PC-3 (cell line): ENCODE results near the gene RAD51. TPM values are rescaled to one million over a fixed set of nuclear protein-coding genes. Genes with fewer than 3 reads are reported as not detected.
A peak's percentile ranks its signal among the peaks of the same experiment; 100 is the strongest.

ENCODE experiments used
- ATAC-seq: fragments of 200-7000 bp; cut with Tn5 transposase; 2 replicates; pipeline ENCODE4 v1.9.1; 2020; ENCODE audit warnings: mild to moderate bottlenecking, moderate library complexity
- BruUV-seq: library from RNA; stranded (reverse); fragments of 400-500 nt; replicated peaks from 2 replicates; lab custom pipeline; 2021; lab: Mats Ljungman, UMichigan
- CTCF ChIA-PET: fragments of 300-600 bp; sonication (Branson Sonifier 250); formaldehyde crosslinking; loops from one replicate; lab custom pipeline; 2022; ENCODE audit warnings: antibody characterized with exemption; lab: Charles Lee
- POLR2A ChIA-PET: fragments of 300-600 bp; sonication (Branson Sonifier 250); formaldehyde crosslinking; loops from one replicate; lab custom pipeline; 2022; ENCODE audit warnings: antibody characterized with exemption; ENCODE audit not compliant: unreplicated experiment; lab: Charles Lee
- DNase-seq: peaks from one replicate; pipeline ENCODE4 v3.0.0-alpha.2; 2015
- H2AFZ ChIP-seq: fragments of 300-600 bp; sonication (generic); 2 replicates; pipeline ENCODE4 v1.6.0; 2016; ENCODE audit warnings: antibody characterized with exemption, low read length
- H3F3A ChIP-seq: fragments of 300-600 bp; sonication (generic); one replicate; pipeline ENCODE4 v1.6.0; 2017; ENCODE audit warnings: antibody characterized with exemption, low read length, control low read depth, mild to moderate bottlenecking; ENCODE audit not compliant: unreplicated experiment
- H3K27ac ChIP-seq: fragments of 300-600 bp; sonication (generic); 2 replicates; pipeline ENCODE4 v1.5.1; 2016; ENCODE audit warnings: mild to moderate bottlenecking, low read length
- H3K27me3 ChIP-seq: fragments of 300-600 bp; sonication (generic); 2 replicates; pipeline ENCODE4 v1.6.1; 2016; ENCODE audit warnings: low read length, mixed read lengths
- H3K36me3 ChIP-seq: fragments of 300-600 bp; sonication (generic); 2 replicates; pipeline ENCODE4 v1.6.1; 2016; ENCODE audit warnings: low read depth, mixed run types, low read length, mixed read lengths
- H3K4me1 ChIP-seq: fragments of 300-600 bp; sonication (generic); 2 replicates; pipeline ENCODE4 v1.5.1; 2016; ENCODE audit warnings: low read length; ENCODE audit not compliant: insufficient read depth
- H3K4me2 ChIP-seq: fragments of 300-600 bp; sonication (generic); 2 replicates; pipeline ENCODE4 v1.6.0; 2016; ENCODE audit warnings: low read length
- H3K4me3 ChIP-seq: fragments of 300-600 bp; sonication (generic); 2 replicates; pipeline ENCODE4 v1.5.1; 2016; ENCODE audit warnings: mild to moderate bottlenecking, low read length, mixed read lengths
- H3K79me2 ChIP-seq: fragments of 300-600 bp; sonication (generic); 2 replicates; pipeline ENCODE4 v1.6.1; 2017; ENCODE audit warnings: low read length, mixed read lengths
- H3K9ac ChIP-seq: fragments of 300-600 bp; sonication (generic); 2 replicates; pipeline ENCODE4 v1.6.0; 2016; ENCODE audit warnings: mild to moderate bottlenecking, low read length
- H3K9me2 ChIP-seq: fragments of 300-600 bp; sonication (generic); replicated peaks from 2 replicates; pipeline ENCODE4 v1.6.1; 2016; ENCODE audit warnings: mixed run types, low read length, mixed read lengths
- H3K9me3 ChIP-seq: fragments of 300-600 bp; sonication (generic); 2 replicates; pipeline ENCODE4 v1.6.1; 2016; ENCODE audit warnings: low read length, mixed read lengths
- H4K20me1 ChIP-seq: fragments of 300-600 bp; sonication (generic); 2 replicates; pipeline ENCODE4 v1.6.1; 2016; ENCODE audit warnings: low read length, mixed read lengths
- EZH2 ChIP-seq: fragments of 300-600 bp; sonication (generic); IDR thresholded peaks from one replicate; pipeline ENCODE4 v1.6.1; 2017; ENCODE audit warnings: antibody characterized with exemption, mild to moderate bottlenecking, low read length; ENCODE audit not compliant: unreplicated experiment
- EZH2phosphoT487 ChIP-seq: fragments of 300-600 bp; sonication (generic); IDR thresholded peaks from 2 replicates; pipeline ENCODE4 v1.6.1; 2018; ENCODE audit warnings: mild to moderate bottlenecking, antibody characterized with exemption, low read length, borderline replicate concordance
- intact Hi-C: fragments of 100-400 bp; cut with micrococcal nuclease; formaldehyde crosslinking; loops from 2 replicates; pipeline ENCODE4 v1.9.0; 2023
- total RNA-seq: library from RNA; depleted of rRNA; stranded (reverse); fragments of >200 nt; gene quantifications from 2 replicates; pipeline ENCODE4 v1.2.3, GENCODE V29; 2014
- TF ChIP-seq, protein P1 (sequence below): fragments of 300-600 bp; sonication (generic); conservative IDR thresholded peaks from 2 replicates; pipeline ENCODE4 v1.5.1; 2017; ENCODE audit warnings: antibody characterized with exemption, low read depth, mild to moderate bottlenecking, low read length

RAD51 gene
- total RNA-seq, 1 experiment from 2014 or later, result 21.9 TPM

DNA sequence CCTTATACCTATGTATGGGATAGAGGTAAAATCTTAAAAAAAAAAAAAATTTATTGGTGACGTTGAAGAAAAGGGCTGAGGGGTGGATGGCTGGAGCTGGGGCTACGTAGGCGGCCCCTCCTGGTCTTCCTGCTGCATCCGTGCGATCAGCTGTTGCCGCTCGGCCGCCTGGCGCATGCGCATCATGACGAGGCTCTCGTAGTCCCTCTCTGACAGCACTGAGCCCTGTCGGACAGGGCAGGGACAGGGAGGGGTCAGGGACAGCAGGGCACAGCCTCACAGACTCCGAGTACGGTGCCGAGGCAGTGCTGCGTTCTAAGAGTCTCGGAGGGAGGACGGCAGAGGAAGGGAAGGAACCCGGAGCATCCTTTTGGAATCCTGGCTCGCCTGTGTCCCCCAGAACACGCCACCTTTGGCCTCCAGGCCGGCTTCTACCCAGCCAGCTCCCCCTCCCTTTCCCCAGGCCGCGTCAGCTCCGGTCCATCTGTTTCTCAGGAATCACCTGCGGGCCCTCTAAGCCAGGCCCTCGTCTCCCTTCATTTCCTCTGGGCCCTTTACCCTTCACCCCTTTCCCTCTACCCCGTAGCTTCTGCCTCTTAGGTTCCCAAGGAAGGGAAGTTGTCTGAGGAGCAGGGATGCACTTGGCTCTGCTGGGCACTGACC, 73.0 kb downstream of the RAD51 start:
- intact Hi-C loops, result no loop called here
- DNase-seq, result no peak
- H3K4me3 ChIP-seq, result no peak overlapping the region
- no peaks in the 10 kb centered on the region for H3K9me3 ChIP-seq
- no peaks in the 10 kb centered on the region for H3K36me3 ChIP-seq
- H2AFZ ChIP-seq, result no peak overlapping the region
- no peak for TF ChIP-seq EZH2
- TF ChIP-seq, protein P1, sequence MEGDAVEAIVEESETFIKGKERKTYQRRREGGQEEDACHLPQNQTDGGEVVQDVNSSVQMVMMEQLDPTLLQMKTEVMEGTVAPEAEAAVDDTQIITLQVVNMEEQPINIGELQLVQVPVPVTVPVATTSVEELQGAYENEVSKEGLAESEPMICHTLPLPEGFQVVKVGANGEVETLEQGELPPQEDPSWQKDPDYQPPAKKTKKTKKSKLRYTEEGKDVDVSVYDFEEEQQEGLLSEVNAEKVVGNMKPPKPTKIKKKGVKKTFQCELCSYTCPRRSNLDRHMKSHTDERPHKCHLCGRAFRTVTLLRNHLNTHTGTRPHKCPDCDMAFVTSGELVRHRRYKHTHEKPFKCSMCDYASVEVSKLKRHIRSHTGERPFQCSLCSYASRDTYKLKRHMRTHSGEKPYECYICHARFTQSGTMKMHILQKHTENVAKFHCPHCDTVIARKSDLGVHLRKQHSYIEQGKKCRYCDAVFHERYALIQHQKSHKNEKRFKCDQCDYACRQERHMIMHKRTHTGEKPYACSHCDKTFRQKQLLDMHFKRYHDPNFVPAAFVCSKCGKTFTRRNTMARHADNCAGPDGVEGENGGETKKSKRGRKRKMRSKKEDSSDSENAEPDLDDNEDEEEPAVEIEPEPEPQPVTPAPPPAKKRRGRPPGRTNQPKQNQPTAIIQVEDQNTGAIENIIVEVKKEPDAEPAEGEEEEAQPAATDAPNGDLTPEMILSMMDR, result no peak
- no peak for TF ChIP-seq EZH2phosphoT487
- no peaks in the 10 kb centered on the region for H3K27me3 ChIP-seq
- H3K4me2 ChIP-seq, result no peak overlapping the region
- H3K9me2 ChIP-seq, result no peaks in the 10 kb centered on the region
- no peak overlapping the region for H3K9ac ChIP-seq
- no TSS peak for BruUV-seq
- ATAC-seq, result no peak
- no peaks in the 10 kb centered on the region for H3K79me2 ChIP-seq
- ChIA-PET CTCF (interaction anchor here (0.7 kb wide), 1 partner anchor 8 kb away, joined by 4 read pairs; no protein-coding TSS in a partner anchor), POLR2A (no interaction called here)
- no peaks in the 10 kb centered on the region for H3F3A ChIP-seq
- no peaks in the 10 kb centered on the region for H4K20me1 ChIP-seq
- peaks cover 56% of the 10 kb centered on the region for H3K4me1 ChIP-seq
- H3K27ac ChIP-seq, result no peak overlapping the region

DNA sequence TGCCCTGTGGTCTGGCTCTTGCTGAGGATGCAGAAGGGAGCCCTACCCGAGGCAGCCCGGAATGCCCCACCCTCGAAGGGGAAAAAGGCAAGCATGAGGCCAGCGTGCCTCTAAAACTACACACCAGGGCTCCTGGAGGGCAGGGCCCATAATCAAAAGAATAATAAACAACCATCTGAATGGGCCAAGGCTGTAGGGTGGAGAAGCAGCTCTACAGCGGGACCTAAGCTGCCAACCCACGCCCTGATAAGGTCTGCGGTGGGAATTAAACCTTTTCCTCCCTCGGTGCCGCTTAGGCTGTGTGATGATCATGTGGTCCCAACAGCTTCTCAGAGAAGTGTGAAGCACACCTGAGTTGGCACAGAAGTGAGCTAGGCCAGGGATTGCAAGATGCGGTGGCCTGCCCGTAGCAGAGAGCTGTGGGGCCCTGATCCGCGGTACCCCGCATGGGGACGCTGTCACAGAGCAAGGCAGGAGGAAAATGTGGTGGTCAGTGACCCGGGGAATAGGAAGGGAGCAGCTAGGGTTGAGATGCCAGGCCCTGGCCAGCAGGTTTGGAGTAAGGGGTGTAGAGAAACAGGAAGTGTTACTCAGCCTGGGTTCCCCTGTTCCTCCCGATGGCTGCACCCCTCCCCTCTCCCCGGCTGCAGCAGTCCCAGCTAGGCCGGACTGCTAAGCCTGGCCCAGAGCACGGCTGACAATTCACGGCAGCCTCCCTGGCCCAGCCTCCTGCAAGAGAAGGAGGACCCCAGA, 73.7 kb downstream of the RAD51 start:
- Histone ChIP-seq H3K27me3 (no peaks in the 10 kb centered on the region), H3F3A (no peaks in the 10 kb centered on the region), H3K4me1 (peaks cover 49% of the 10 kb centered on the region), H3K9me2 (no peaks in the 10 kb centered on the region), H3K9ac (peak overlapping the region; percentile 34; the same call in 1 of the 2 replicates), H3K27ac (peak overlapping the region; percentile 77), H2AFZ (peak overlapping the region; percentile 53; the same call in 1 of the 2 replicates), H3K9me3 (no peaks in the 10 kb centered on the region), H3K36me3 (no peaks in the 10 kb centered on the region; the same call in 1 of the 2 replicates), H3K4me2 (peak overlapping the region; percentile 73), H3K79me2 (no peaks in the 10 kb centered on the region), H3K4me3 (no peak overlapping the region; the same call in 1 of the 2 replicates), H4K20me1 (no peaks in the 10 kb centered on the region)
- DNase-seq (no peak), ATAC-seq (no peak)
- BruUV-seq, result no TSS peak
- intact Hi-C loops, result no loop called here
- POLR2A ChIA-PET, result interaction anchor here (0.6 to 0.7 kb wide), 2 partner anchors 62 to 125 kb away, joined by 3 to 4 read pairs; no protein-coding TSS in a partner anchor
- CTCF ChIA-PET, result interaction anchor here (1.4 kb wide), 1 partner anchor 21 kb away, joined by 9 read pairs; no protein-coding TSS in a partner anchor
- no peak for TF ChIP-seq EZH2
- TF ChIP-seq EZH2phosphoT487, result no peak
- TF ChIP-seq, protein P1, result no peak
